ENCODE measurements around the gene ANKRD13A. TPM values are rescaled to one million over a fixed set of nuclear protein-coding genes. Genes with fewer than 3 reads are reported as not detected.

ANKRD13A gene
- polyA plus RNA-seq, 1 of the 3 experiments (the other 2 are of a cell fraction) = 42.8 TPM

DNA sequence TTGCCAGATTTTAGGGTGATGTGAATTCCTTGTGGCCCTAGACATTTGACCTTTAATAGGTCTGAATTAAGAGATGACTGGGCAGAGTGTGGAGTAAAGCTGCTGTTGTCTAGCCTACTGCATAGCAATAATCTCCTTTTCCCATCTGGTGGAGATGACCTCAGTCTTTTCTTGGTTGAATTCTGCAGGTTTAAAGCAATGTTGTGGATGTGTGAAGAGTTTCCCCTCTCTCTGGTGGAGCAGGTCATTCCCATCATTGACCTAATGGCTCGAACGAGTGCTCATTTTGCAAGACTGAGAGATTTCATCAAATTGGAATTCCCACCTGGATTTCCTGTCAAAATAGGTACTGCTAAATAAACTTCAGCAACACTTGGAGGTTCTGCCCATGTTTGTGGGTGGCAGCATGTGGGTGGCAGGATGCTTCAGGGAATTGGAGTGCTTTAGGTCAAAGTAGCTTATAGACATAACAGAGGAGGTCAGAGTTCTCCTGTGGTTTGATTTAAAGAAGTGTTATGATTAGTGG, 30.1 kb downstream of the ANKRD13A start (continued):
- TF ChIP-seq SIN3A (IDR thresholded peaks at IDR 0.05; ENCODE audit: borderline replicate concordance, low read depth, low read length) (no peak), SMC3 (IDR thresholded peaks at IDR 0.05; ENCODE audit: low read depth, low read length) (no peak), MEF2A (IDR thresholded peaks at IDR 0.05; ENCODE audit: borderline replicate concordance, low read depth) (no peak), FOSL2 (IDR thresholded peaks at IDR 0.05; ENCODE audit: borderline replicate concordance, low read depth) (no peak)

GRCh38 chr12:110033888-110034287, 34.7 kb downstream of the ANKRD13A start:
- no peaks in the 10 kb centered on the region for H4K20me1 ChIP-seq (ENCODE audit: insufficient read depth)
- H3K4me3 ChIP-seq (ENCODE audit: low read depth in 2 of 2, low read length in 1 of 2) = no peak overlapping the region
- WGBS (ENCODE audit: low lambda C conversion rate) = 95% methylated on average over 3 of the region's 3 CpGs
- H3K9me3 ChIP-seq = no peaks in the 10 kb centered on the region
- peaks cover 44% of the 10 kb centered on the region for H3F3A ChIP-seq (replicated peaks; ENCODE audit: insufficient read depth)
- no peaks in the 10 kb centered on the region; a peak in 1 of 4 replicates for H3K4me1 ChIP-seq (ENCODE audit: control insufficient read depth in 1 of 2, insufficient read depth in 2 of 2, low read depth in 1 of 2, low read length in 1 of 2)
- POLR2A ChIA-PET = no interaction called here
- H3K9me2 ChIP-seq = no peaks in the 10 kb centered on the region
- peaks cover 41% of the 10 kb centered on the region; the same call in 1 of the 2 replicates for H3K79me2 ChIP-seq (ENCODE audit: insufficient read depth)
- no peak overlapping the region for H2AFZ ChIP-seq (ENCODE audit: low read depth)
- peaks cover 43 to 62% of the 10 kb centered on the region in 2 experiments for H3K36me3 ChIP-seq (replicated peaks in 1 of 2; ENCODE audit: control insufficient read depth in 1 of 2, insufficient read depth in 2 of 2, low read length in 1 of 2)
- no peak for TF ChIP-seq FOXM1 (IDR thresholded peaks at IDR 0.05; ENCODE audit: low read depth)
- TF ChIP-seq, protein P1, sequence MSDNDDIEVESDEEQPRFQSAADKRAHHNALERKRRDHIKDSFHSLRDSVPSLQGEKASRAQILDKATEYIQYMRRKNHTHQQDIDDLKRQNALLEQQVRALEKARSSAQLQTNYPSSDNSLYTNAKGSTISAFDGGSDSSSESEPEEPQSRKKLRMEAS (IDR thresholded peaks at IDR 0.05; ENCODE audit: low read depth) = no peak
- no peak for TF ChIP-seq EZH2phosphoT487 (IDR thresholded peaks at IDR 0.05; ENCODE audit: borderline replicate concordance, low read depth)
- TF ChIP-seq IRF3 (IDR thresholded peaks at IDR 0.05; ENCODE audit: low read depth, low read length) = no peak
- no peak for TF ChIP-seq NFIC (IDR thresholded peaks at IDR 0.05; ENCODE audit: borderline replicate concordance)
- TF ChIP-seq ZBTB33 (IDR thresholded peaks at IDR 0.05; ENCODE audit: borderline replicate concordance, low read depth) = no peak
- TF ChIP-seq EP300 (IDR thresholded peaks at IDR 0.05; ENCODE audit: borderline replicate concordance in 1 of 2, low read depth in 1 of 2, low read length in 1 of 2) = no peak
- TF ChIP-seq FOXJ3 (CRISPR knock-in tag; IDR thresholded peaks at IDR 0.05) = no peak
- TF ChIP-seq SMC3 (IDR thresholded peaks at IDR 0.05; ENCODE audit: low read depth, low read length) = no peak
- TF ChIP-seq PBX3 (IDR thresholded peaks at IDR 0.05) = no peak
- TF ChIP-seq CHD2 (IDR thresholded peaks at IDR 0.05; ENCODE audit: low read length, partially characterized antibody) = no peak
- no peak for TF ChIP-seq MXI1 (IDR thresholded peaks at IDR 0.05; ENCODE audit: low read depth, low read length)
- no peak for TF ChIP-seq GABPA (IDR thresholded peaks at IDR 0.05; ENCODE audit: low read depth)
- TF ChIP-seq, protein P2, sequence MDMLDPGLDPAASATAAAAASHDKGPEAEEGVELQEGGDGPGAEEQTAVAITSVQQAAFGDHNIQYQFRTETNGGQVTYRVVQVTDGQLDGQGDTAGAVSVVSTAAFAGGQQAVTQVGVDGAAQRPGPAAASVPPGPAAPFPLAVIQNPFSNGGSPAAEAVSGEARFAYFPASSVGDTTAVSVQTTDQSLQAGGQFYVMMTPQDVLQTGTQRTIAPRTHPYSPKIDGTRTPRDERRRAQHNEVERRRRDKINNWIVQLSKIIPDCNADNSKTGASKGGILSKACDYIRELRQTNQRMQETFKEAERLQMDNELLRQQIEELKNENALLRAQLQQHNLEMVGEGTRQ (IDR thresholded peaks at IDR 0.05; ENCODE audit: borderline replicate concordance, low read depth, low read length) = no peak
- H3K4me2 ChIP-seq = no peak overlapping the region
- no peak for DNase-seq
- H3K9ac ChIP-seq = no peak overlapping the region
- H3K27me3 ChIP-seq (ENCODE audit: insufficient read depth) = no peaks in the 10 kb centered on the region
- CTCF ChIA-PET = interaction anchor here (1.1 to 2.0 kb wide), 3 partner anchors 9 to 34 kb away, joined by 3 to 4 read pairs (median 4); partner anchors contain the start of gene ANKRD13A
- H3K27ac ChIP-seq (ENCODE audit: low read depth in 2 of 2, low read length in 1 of 2) = no peak overlapping the region

All from SK-N-SH (cell line).